GM18517 (cell line): ENCODE data around the gene FBXO22.

Source experiments
- ATAC-seq: cut with Tn5 transposase; IDR thresholded peaks from one replicate; pipeline ENCODE4 v1.9.1; 2021; ENCODE audit warnings: mild to moderate bottlenecking, moderate library complexity; ENCODE audit not compliant: unreplicated experiment

The FBXO22 gene

GRCh38 chr15:75918135-75918534, 14.5 kb downstream of the FBXO22 start:
- no peak for ATAC-seq

DNA sequence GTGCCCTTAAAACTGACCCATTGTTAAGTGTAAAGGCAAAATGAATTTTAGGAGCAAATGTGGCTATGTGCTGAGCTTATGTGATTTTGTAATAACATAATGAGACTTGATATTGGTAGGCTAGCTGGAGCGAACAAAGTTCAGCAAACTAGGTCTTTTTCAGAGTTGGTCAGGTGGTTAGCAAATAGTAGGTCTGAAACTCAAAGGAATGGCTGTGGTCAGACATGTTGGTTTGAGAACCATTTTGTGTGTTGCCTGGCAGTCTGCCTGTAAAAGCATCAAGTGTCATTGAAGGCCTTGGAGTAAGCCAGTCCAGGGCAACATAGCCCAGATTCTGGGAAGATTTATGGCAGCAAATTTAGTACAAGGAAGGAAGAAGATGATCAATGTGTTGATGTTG, 16.4 kb downstream of the FBXO22 start:
- no peak for ATAC-seq

GRCh38 chr15:75921732-75922703, 18.3 kb downstream of the FBXO22 start:
- ATAC-seq, result no peak

- ATAC-seq, result no peak
Measured at GRCh38 chr15:75923756-75924155, 20.1 kb downstream of the FBXO22 start.

DNA sequence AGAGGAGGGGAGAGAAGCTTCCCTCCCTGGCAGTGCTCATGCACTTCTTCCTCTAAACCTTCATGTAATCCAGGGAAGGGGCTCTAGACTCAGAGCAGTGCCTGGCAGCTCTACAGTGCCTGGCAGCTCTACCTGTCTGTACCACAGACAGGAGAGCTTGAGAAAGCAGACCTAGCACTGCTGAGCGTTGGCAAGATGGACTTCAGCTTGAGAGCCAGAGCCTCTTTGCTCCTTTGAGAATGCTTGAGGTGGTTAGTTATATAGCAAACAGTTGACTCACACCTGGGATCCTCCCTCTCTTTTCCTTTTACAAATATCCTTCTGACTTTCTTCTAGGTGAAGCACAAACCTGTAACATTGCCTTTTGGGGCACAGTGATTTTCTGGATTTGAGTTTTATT, 20.9 kb downstream of the FBXO22 start:
- no peak for ATAC-seq

DNA sequence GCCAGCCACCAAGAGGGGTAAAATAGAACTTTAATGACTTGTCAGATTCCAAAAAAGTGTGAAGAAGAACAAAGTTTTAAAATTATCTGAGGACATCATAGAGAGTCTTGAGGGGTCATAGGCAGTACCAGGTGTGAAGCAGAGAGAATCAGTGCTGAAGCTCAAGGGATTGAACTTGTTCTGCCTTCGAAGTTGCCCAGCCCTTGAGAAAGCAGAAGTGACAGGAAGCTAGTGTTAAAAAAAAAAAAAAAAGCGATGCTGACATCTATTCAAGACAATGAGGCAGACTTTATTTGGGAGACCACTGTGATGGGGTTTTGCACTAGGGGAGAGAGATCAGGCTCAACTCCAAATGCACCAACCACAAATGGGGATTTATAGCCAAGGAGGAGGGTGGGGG, 21.8 kb downstream of the FBXO22 start:
- ATAC-seq, result no peak

- ATAC-seq, result no peak
Measured at GRCh38 chr15:75926931-75927330, 23.3 kb downstream of the FBXO22 start.

- no peak for ATAC-seq
Measured at GRCh38 chr15:75927601-75928000, 23.9 kb downstream of the FBXO22 start.

- ATAC-seq, result no peak
Measured at GRCh38 chr15:75928680-75929608, 25.3 kb downstream of the FBXO22 start.

DNA sequence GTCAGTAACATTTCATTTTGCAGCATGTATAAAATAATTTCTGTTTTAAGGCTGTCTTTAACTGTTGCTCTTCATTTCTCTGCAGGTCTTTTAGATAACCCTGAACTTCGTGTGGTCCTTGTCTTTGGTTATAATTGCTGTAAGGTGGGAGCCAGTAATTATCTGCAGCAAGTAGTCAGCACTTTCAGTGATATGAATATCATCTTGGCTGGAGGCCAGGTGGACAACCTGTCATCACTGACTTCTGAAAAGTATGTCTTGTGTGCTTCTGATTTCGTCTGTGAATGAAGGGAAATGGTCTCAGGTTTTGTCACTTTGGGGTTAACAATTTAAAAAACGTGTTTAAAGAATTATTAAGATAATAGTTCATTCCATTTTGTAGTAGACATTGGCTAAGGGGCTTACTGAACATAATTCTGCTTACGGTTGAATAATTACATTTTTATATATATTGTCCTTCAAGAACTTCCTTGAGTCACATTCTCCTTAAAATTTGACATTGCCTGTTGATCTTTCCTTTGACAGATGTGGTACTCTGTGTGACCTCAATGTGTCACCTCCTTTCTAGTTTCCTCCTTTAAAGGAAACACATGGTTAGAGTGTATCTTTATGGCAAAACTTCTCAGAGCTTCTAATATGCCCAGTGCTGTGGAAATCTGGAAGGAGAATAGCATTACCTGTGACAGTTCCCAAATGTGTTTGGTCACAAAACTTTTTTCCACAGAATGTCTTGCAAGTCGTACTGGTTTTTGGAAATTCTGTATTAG, 26.3 kb downstream of the FBXO22 start:
- ATAC-seq, result no peak

DNA sequence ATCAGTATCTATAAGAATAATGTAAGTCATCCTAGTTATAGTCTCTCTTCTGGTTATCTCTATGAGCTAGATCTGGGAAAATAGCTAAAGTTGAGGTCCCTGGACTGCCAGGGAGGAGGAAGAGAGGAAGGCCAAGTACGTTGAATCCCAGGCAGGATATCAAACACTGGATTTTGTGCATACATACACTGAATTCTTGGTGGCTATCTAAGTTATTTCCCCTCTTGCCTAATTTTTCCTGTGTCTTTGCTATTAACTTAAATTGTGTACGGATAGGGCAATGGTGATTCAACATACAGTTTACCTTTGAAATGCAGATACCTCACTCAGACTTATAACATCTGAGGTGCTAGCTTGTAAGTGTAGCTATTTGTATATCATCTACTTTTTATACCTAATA, 27.2 kb downstream of the FBXO22 start:
- no peak for ATAC-seq

- no peak for ATAC-seq
Measured at GRCh38 chr15:75942464-75942863, 38.8 kb downstream of the FBXO22 start.

- ATAC-seq, result no peak
Measured at GRCh38 chr15:75943246-75943645, 39.6 kb downstream of the FBXO22 start.

GRCh38 chr15:75943713-75944215, 40.1 kb downstream of the FBXO22 start:
- no peak for ATAC-seq

- ATAC-seq, result no peak
Measured at GRCh38 chr15:75945953-75946352, 42.3 kb downstream of the FBXO22 start.

GRCh38 chr15:75947092-75947491, 43.4 kb downstream of the FBXO22 start:
- no peak for ATAC-seq

DNA sequence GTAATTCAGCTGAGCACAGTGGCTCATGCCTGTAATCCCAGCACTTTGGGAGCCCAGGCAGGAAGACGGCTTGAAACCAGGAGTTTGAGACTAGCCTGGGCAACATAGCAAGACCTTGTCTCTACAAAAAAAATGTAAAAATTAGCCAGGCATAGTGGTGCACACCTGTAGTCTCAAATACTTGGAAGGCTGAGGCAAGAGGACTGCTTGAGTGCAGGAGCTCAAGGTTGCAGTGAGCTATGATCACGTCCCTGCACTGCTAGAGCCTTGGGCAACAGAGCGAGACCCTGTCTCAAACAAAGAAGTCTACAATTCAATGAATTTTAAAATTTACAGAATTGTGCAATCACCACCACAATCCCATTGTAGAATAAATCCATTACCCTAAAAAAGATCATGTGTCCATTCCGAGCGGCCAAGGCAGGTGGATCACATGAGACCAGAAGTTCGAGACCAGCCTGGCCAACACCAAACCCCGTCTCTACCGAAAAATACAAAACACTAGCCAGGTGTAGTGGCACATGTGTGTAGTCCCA, 45.2 kb downstream of the FBXO22 start:
- no peak for ATAC-seq

GRCh38 chr15:75952525-75952924, 48.8 kb downstream of the FBXO22 start:
- ATAC-seq, result no peak

DNA sequence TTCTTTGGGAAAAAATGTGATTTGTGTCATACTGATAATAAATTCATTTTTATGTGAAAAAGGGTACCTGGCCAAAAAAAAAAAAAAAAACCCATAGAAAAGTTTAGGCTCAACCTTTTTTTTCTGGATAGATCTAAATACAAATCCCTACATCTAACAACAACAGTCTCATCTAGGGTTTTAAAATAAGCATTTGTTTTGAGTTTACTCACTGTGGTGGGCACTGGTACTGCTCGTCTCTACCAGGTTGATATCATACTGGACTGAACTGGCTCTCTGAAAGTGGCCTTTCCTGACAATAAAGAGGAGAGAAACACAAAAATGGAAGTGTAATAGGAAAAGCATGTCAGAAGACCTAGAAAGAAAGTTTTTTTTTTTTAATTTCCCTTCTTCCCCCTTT, 52.0 kb downstream of the FBXO22 start:
- ATAC-seq, result no peak

GRCh38 chr15:75961331-75961730, 57.7 kb downstream of the FBXO22 start:
- no peak for ATAC-seq
